HG02885 (cell line): ENCODE results near the gene MYO10.
"Not testable (repeated sequence)": the region's sequence is repeated elsewhere in the genome, so short reads cannot be mapped to it uniquely, and the experiment has no call there.

ENCODE experiments used
- ATAC-seq: cut with Tn5 transposase; IDR thresholded peaks from one replicate; pipeline ENCODE4 v1.9.1; 2021; ENCODE audit warnings: mild to moderate bottlenecking; ENCODE audit not compliant: unreplicated experiment, poor library complexity

MYO10 gene

GRCh38 chr5:16834029-16834428, 102.1 kb downstream of the MYO10 start:
- no peak for ATAC-seq

GRCh38 chr5:16831326-16831725, 104.8 kb downstream of the MYO10 start:
- not testable (repeated sequence) for ATAC-seq

- no peak for ATAC-seq
These were observed 108.3 kb downstream of the MYO10 start for GRCh38 chr5:16827755-16828154.

GRCh38 chr5:16826379-16827125, 109.5 kb downstream of the MYO10 start:
- no peak for ATAC-seq

- no peak for ATAC-seq
These were observed 116.4 kb downstream of the MYO10 start for GRCh38 chr5:16819522-16820167.

- ATAC-seq: no peak
These were observed 120.7 kb downstream of the MYO10 start for GRCh38 chr5:16815432-16815831.

- no peak for ATAC-seq
These were observed 123.2 kb downstream of the MYO10 start for GRCh38 chr5:16812911-16813310.

GRCh38 chr5:16812448-16812847, 123.6 kb downstream of the MYO10 start:
- no peak for ATAC-seq

- ATAC-seq: no peak
These were observed 125.8 kb downstream of the MYO10 start for GRCh38 chr5:16810208-16810854.

- ATAC-seq: no peak
These were observed 126.5 kb downstream of the MYO10 start for GRCh38 chr5:16809395-16810207.

- ATAC-seq: no peak
These were observed 127.1 kb downstream of the MYO10 start for GRCh38 chr5:16809010-16809394.

GRCh38 chr5:16808021-16808420, 128.1 kb downstream of the MYO10 start:
- no peak for ATAC-seq

- ATAC-seq: no peak
These were observed 128.6 kb downstream of the MYO10 start for GRCh38 chr5:16807547-16807864.

- no peak for ATAC-seq
These were observed 129.2 kb downstream of the MYO10 start for GRCh38 chr5:16806711-16807546.

- no peak for ATAC-seq
These were observed 130.6 kb downstream of the MYO10 start for GRCh38 chr5:16805486-16805885.

- ATAC-seq: no peak
These were observed 132.3 kb downstream of the MYO10 start for GRCh38 chr5:16803831-16804230.

- no peak for ATAC-seq
These were observed 135.6 kb downstream of the MYO10 start for GRCh38 chr5:16800477-16800876.

GRCh38 chr5:16799796-16800195, 136.3 kb downstream of the MYO10 start:
- no peak for ATAC-seq

GRCh38 chr5:16797951-16798350, 138.1 kb downstream of the MYO10 start:
- ATAC-seq: no peak
